Hematopoietic multipotent progenitor cell (in vitro differentiated cells): Measurements from ENCODE around the gene OSGEP. TPM values are rescaled to one million over a fixed set of nuclear protein-coding genes. Genes with fewer than 3 reads are reported as not detected.

ENCODE experiments used
- DNase-seq, 3 donors: peaks; one replicate each; pipeline ENCODE4 v3.0.0-alpha.2; 2011 to 2015; ENCODE audit warnings: low read depth in 2 of 3, low spot score in 2 of 3
- total RNA-seq: library from RNA; depleted of rRNA; stranded (reverse); fragments of >200 nt; gene quantifications from one replicate; pipeline ENCODE4 v1.2.3, GENCODE V29; 2012

OSGEP gene
- total RNA-seq = 130 TPM

DNA sequence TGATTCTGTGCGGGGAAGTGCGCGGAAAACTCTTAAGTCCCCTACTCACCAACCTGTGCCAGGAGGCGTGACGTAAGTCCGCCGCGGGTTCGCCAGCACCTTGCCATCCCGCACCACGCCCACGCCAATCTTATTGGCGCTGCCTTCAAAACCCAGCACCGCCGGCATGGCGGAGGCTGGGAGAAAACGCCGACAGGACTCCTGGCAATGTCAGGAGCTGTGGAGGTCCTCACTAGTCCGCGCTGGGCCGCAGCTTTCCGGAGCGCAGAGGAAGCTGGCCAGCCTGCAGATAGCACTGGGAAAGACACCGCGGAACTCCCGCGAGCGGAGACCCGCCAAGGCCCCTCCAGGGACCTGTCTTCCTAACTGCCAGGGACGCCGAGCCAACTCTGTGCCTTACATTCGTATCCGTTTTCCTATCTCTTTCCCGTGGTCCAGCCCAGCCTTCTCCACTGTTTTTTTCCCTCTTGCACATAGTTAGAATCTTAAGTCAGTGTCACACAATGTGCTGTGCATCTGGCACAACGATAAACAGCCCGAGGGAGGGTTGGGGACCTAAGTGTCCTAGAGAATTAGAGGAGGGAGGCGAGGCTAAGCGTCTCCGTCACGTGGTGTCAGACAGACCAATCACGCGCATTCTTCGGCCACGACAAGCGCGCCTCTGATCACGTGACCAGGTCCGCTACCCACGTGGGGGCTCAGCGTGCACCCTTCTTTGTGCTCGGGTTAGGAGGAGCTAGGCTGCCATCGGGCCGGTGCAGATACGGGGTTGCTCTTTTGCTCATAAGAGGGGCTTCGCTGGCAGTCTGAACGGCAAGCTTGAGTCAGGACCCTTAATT is at the start of gene OSGEP, which contains the start of gene APEX1:
Gene OSGEP (minus strand): TSS at position 297 of the 839 bp plus-strand sequence. CDS start 129 bp downstream, at position 168.
Gene APEX1 (plus strand): TSS at position 711 of the 839 bp plus-strand sequence. CDS start 420 bp downstream, outside the sequence.
- DNase-seq = peak; percentile 94 to 100 (median 99)

DNA sequence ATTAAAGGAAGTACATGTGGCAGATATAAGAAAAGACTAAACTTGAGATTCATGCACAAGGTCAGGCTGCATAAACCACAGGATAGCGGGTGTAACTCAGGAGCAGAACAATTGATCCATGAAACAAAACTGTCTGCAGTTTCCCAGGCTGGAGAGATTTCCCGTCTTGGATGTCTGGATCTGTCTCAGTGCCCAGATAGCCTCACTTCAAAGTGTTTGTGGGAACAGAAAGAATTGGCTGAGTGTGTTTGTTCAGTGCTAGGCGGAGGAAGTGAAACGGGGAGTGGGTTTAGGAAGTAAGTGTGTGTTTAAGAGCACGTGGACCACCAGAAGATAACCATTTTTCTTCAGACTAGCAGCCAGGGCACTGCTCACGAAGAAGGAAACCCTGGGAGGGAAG is 49.3 kb upstream of the OSGEP start:
- DNase-seq = no peak

DNA sequence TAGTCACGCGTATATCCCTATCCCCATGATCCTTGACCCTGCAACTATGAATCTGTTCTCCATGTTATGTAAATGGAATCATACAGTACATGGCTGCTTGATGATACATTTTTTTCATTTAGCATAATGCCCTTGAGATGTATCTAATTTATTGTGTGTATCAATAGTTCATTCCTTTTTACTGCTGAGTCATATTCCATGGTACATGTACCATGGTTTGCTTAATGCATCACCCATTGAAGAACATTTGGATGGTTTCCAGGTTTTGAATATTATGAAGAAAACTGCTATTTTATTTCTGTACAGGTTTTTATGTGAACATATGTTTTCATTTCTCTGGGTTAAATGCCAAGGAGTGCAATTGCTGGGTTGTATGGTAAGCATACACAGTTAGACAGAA is 46.7 kb upstream of the OSGEP start:
- no peak for DNase-seq

DNA sequence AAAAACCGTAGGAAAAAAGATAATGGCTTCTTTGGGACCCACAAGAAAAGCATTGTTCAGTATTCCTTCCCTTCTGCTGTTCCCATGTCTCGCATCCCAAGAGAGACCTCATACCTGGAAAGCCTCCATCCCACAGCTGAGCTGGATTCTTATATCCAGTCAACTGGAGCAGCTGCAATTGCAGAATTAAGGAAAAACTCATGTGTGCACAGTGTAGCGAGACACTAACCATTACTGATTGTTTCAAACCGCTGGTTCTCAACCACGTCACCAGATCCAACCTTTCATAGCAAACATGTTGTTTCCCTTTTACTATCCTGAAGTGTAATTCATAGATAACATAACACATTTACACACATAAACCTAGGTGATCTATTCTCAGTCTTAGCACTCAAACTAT is 45.3 kb upstream of the OSGEP start:
- DNase-seq = no peak

GRCh38 chr14:20499108-20499507 is 44.5 kb upstream of the OSGEP start:
- DNase-seq = no peak

DNA sequence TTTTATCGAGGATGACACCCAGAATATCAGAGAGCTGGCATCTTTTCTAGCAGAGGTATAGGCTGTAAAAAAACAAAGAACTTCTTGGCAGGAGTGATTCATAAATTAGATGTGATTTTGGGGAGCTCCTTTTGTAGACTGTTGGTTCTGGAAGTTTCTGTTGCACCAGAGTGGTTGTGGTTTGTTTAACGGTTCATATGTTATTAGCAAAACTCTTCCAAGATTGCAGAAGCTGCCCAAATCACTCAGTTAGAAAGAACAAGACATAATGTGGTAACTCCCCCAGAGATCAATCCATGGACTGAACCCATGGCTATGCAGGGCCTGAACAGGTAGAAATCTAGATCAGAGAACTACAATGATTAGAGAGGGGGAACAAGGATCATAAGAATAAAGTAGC is 44.0 kb upstream of the OSGEP start:
- DNase-seq = no peak

- no peak for DNase-seq
Observed at GRCh38 chr14:20494935-20495766, 40.5 kb upstream of the OSGEP start.

DNA sequence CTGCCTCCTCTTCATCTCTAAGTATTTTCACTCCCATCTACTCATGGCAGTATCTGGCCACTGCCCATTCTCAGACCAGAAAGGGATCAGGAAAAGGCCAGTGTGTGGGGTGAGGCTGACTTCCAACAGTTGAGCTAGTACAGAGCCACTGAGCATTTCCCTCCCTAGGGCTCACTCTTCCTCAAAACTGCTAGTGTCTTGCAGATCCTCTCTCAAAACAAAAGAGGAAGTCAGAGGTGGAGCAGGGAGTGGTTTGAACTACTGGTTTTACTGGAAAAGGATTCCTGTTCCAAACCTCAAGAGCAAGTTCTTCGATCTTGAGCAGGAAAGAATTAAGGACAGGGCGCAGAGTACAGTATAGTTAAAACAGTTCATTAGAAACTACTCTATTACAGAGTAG is 39.0 kb upstream of the OSGEP start:
- DNase-seq = peak in 1 of 3 donors; percentile 46

- DNase-seq = no peak
Observed at GRCh38 chr14:20492486-20492885, 37.9 kb upstream of the OSGEP start.

DNA sequence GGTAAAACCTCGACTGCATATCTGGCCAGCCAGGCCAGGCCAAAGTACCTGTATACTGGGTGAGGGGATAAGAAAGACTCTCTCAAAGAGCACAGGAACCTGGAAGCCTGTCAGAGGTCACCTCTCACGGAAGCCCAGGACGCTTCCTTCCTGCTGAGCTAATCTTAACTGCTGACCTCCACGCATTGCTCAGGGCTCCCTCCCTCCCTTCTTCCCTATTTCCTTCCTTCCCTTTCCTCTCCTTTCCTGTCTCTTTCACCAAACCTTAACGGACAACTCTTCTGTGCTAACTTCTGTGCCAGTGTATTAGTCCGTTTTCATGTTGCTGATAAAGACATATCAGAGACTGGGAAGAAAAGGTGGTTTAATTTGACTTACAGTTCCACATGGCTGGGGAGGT is 36.0 kb upstream of the OSGEP start:
- no peak for DNase-seq

GRCh38 chr14:20489093-20489994 is 34.7 kb upstream of the OSGEP start:
- no peak for DNase-seq

DNA sequence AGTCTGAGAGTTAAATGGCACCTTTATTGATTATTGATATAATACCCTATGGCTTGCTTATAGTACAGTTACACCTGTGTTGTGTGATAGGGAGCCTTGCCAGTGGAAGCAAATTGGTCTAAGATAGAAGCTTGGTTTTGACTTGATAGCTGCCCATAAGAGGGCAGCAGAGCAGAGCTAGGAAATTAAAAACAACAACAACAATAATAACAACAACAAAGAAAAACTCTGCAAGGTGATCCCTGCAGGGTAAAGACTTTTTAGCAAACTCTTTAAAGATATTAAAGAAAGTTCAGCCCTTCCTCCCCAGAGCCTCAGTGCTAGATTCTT is 32.7 kb upstream of the OSGEP start:
- DNase-seq = no peak

DNA sequence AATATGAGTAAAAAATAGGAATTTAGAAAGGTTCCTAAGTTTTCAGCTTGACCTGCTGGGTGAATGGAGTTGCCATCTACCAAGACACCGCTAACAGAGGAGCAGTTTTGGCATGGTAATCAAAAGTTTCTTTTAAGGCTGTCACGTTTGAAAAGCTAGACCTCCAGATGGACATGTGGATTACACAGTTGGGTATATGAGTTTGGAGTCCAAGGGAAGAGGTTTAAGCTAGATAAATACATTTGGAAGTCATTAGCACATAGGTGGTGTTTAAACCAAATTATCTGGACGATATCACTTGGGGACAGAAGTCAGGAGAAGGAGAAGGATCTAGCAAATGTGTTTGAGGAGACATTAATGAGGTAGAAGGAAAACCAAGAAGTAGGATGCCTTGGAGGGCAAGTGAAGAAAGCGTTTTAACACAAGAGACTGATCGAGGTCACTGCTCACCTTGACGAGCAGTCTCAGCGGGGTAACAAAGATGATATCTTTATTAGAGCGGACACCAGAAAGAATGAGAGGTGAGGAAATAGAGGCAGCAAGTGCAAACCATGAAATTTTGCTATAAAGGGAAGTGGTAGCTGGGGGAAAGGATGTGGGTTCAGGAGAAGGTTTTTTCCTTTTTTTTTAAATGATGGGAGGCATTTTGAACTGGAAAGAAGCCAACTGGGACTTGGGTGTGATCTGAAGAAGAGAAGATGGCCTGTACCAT is 32.2 kb upstream of the OSGEP start:
- DNase-seq = no peak

- no peak for DNase-seq
Observed at GRCh38 chr14:20485900-20486299, 31.3 kb upstream of the OSGEP start.

- no peak for DNase-seq
Observed at GRCh38 chr14:20482382-20482781, 27.8 kb upstream of the OSGEP start.

DNA sequence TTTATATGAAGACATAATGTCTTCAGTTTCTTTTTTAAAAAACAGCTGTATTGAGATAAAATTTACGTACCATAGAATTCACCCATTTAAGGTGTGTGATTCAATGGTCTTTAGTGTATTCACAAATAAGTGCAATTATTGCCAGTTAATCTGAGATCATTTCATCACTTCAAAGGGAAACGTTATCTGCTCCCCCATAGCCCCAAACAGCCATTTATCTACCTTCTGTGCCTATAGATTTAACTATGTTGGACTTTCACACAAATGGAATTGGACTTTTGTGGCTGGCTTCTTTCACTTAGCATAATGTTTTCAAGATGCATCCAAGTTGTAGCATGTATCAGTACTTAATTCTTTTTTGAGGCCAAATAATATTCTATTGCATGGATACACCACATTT is 24.3 kb upstream of the OSGEP start:
- no peak for DNase-seq

DNA sequence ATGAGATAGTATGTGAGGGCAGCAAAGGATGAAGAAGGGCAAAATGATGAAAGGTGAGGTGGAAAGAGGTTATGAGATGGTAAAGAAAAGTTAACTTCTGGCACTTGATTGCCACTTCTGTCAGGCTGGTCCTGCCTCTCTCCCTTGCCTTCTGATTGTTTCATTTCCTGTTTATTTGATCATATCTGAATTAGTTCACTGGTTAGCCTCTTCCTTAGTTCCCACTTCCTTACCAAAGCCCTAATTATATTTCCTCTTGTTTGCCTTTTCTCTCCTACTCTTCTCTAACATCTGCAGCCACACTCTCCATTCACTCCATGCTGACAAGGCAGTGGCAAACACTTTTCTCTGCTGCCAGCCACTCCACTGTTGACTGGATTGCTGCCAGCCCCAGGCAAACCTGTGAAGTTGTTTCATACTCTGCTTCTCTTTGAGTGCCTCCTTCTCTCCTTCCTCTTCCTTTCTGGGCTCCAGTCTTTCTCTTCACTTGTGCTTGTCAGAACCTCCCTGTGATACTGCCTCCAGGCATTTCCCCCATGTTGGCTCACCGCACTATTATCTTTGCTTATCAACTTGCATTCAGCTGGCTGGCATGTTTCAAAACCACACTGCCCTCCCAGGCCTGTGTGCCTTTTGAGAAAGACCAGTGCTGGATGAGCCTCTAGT is 22.7 kb upstream of the OSGEP start:
- peak in 2 of 3 donors; percentile 70 to 92 for DNase-seq

GRCh38 chr14:20476776-20477175 is 22.2 kb upstream of the OSGEP start:
- DNase-seq = no peak

DNA sequence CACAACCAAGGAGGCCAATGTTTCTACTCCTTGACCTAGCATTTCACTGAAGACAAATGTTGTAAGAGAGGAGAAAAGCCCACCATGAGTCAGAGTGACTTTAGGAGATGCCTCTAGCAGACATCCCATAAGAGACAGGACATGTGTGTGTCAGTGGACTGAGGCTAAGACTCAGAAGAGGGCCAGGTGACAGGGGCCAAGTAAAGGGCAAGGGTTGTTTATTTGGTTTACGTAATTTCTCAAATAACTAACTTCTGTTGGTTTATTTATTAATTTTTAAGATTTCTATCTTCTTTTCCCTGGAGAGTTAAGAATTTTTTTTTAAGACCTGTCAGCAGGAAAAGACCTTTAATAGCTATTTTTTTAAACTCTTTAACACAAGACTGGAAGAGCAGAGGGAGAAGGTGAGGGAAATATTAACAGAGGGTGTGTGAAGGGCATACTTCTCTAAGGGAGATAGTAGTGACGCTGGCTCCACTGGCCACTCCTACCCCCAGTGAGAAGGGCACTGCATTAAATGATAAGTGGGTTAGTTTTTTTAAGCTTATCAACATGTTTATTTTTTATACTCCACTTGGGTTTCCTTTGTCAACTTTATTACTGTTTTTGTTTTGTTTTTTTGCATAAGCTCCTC is 18.0 kb upstream of the OSGEP start:
- no peak for DNase-seq
